ENCODE data around the gene ARRB2.
"Not testable (repeated sequence)": the region's sequence is repeated elsewhere in the genome, so short reads cannot be mapped to it uniquely, and the experiment has no call there.

ARRB2 gene

GRCh38 chr17:4703330-4703691 is 7.1 kb upstream of the ARRB2 start:
- no peak for DNase-seq

GRCh38 chr17:4704574-4704907 is 5.9 kb upstream of the ARRB2 start:
- not testable (repeated sequence) for DNase-seq

GRCh38 chr17:4704991-4705390 is 5.4 kb upstream of the ARRB2 start:
- no peak for DNase-seq

- no peak for DNase-seq
Measured at GRCh38 chr17:4706121-4706520, 4.3 kb upstream of the ARRB2 start.

GRCh38 chr17:4708436-4708835 is 2.0 kb upstream of the ARRB2 start:
- peak; percentile 1 to 59 (median 22) for DNase-seq

GRCh38 chr17:4710693-4711634 is 532 bp downstream of the ARRB2 start:
- DNase-seq, result peak in 2 of 3 experiments; percentile 18 to 24

GRCh38 chr17:4711661-4712181 is 1.3 kb downstream of the ARRB2 start:
- no peak for DNase-seq

- DNase-seq, result no peak
Measured at GRCh38 chr17:4712526-4712925, 2.1 kb downstream of the ARRB2 start.

- DNase-seq, result not testable (repeated sequence)
Measured at GRCh38 chr17:4714340-4715062, 4.1 kb downstream of the ARRB2 start.

GRCh38 chr17:4715063-4715744 is 4.8 kb downstream of the ARRB2 start:
- no peak for DNase-seq

GRCh38 chr17:4716081-4716480 is 5.6 kb downstream of the ARRB2 start:
- DNase-seq, result no peak

GRCh38 chr17:4717791-4718190 is 7.4 kb downstream of the ARRB2 start:
- no peak for DNase-seq

GRCh38 chr17:4718276-4718675 is 7.8 kb downstream of the ARRB2 start:
- no peak for DNase-seq

- DNase-seq, result no peak
Measured at GRCh38 chr17:4719146-4719545, 8.7 kb downstream of the ARRB2 start.

- DNase-seq, result no peak
Measured at GRCh38 chr17:4719684-4720221, 9.3 kb downstream of the ARRB2 start.

GRCh38 chr17:4720787-4721186 is 10.4 kb downstream of the ARRB2 start:
- no peak for DNase-seq

- no peak for DNase-seq
Measured at GRCh38 chr17:4721203-4722135, 11.0 kb downstream of the ARRB2 start.

- no peak for DNase-seq
Measured at GRCh38 chr17:4722678-4723240, 12.3 kb downstream of the ARRB2 start.

- no peak for DNase-seq
Measured at GRCh38 chr17:4724650-4725049, 14.2 kb downstream of the ARRB2 start.

- no peak for DNase-seq
Measured at GRCh38 chr17:4725646-4726310, 15.3 kb downstream of the ARRB2 start.

- no peak for DNase-seq
Measured at GRCh38 chr17:4728124-4728523, 17.7 kb downstream of the ARRB2 start.
